KG1 (cell line): ENCODE data around the gene MSL1.

ENCODE experiments used
- DNase-seq: peaks from one replicate; lab custom pipeline; 2025; lab: John Stamatoyannopoulos, UW

Gene MSL1

GRCh38 chr17:40174514-40174913 lies 52.7 kb downstream of the MSL1 start:
- DNase-seq, result no peak

GRCh38 chr17:40175928-40176753 lies 54.4 kb downstream of the MSL1 start:
- DNase-seq, result no peak

GRCh38 chr17:40176754-40177110 lies 55.0 kb downstream of the MSL1 start:
- DNase-seq, result no peak

GRCh38 chr17:40177275-40177874 lies 55.6 kb downstream of the MSL1 start, which contains the start of gene RAPGEFL1:
RAPGEFL1 (plus strand) TSS chr17:40177470; CDS start chr17:40177862, 392 bp downstream.
- no peak for DNase-seq

GRCh38 chr17:40178021-40178601 lies 56.3 kb downstream of the MSL1 start:
- no peak for DNase-seq

- no peak for DNase-seq
These were observed 56.9 kb downstream of the MSL1 start for GRCh38 chr17:40178660-40179059.

- DNase-seq, result no peak
These were observed 58.3 kb downstream of the MSL1 start for GRCh38 chr17:40179923-40180659.

- DNase-seq, result no peak
These were observed 58.9 kb downstream of the MSL1 start for GRCh38 chr17:40180694-40181093.

- DNase-seq, result no peak
These were observed 59.4 kb downstream of the MSL1 start for GRCh38 chr17:40181205-40181604.

GRCh38 chr17:40182606-40183005 lies 60.8 kb downstream of the MSL1 start:
- DNase-seq, result no peak
